ENCODE measurements around the gene BABAM1.

The BABAM1 gene

GRCh38 chr19:17304386-17305215, 37.4 kb downstream of the BABAM1 start:
- DNase-seq: no peak

GRCh38 chr19:17305216-17305516, 37.9 kb downstream of the BABAM1 start:
- DNase-seq: no peak

GRCh38 chr19:17305517-17306284, 38.5 kb downstream of the BABAM1 start, which contains the start of gene MRPL34:
Gene MRPL34, plus strand, starts transcription at chr19:17305872. Its CDS starts 21 bp downstream, at chr19:17305893.
- peak; percentile 98 for DNase-seq

DNA sequence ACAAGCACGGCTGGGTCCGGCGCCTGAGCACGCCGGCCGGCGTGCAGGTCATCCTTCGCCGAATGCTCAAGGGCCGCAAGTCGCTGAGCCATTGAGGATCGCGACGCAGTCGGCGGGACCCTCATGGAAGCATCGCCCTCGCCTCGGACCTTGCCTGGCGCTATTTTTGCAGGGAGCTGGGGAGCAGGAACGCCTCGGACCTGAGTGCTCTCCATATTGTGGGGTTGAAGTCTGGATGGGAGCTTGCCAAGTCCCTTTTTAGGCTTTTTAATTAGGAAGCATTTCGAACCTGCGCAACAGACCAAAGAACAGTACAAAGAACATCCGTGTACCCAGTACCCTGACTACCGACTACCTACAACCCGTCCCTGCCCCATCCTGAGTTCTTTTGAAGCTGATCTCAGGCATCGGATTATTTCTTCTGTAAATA, 39.1 kb downstream of the BABAM1 start:
- no peak for DNase-seq

DNA sequence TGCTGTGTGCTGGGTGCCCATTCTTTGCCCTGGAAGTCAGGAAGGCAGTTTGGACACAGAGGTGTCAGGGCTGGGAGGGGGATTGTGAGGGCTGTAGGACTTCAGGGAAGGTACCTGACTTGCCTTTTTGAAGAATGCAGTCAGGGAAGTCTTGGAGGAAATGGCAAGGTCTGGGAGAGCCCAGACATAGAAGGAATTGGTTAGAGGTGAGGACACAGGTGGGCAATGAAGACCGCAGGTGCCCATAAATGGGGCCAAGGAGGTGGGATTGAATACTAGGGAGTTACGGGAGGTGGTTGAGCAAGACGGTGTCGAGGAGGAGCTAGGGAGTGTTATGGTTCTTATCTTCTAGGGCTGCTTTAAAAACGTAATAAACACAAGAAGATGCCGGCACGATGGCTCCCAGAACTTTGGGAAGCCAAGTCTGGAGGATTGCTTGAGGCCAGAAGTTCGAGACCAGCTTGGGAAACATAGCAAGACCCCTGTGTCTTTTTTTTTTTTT, 40.7 kb downstream of the BABAM1 start:
- no peak for DNase-seq

GRCh38 chr19:17309198-17309964, 42.1 kb downstream of the BABAM1 start, which contains the start of gene DDA1:
Gene DDA1, plus strand, starts transcription at chr19:17309563. Its CDS starts 92 bp downstream, at chr19:17309655.
- peak; percentile 93 for DNase-seq

DNA sequence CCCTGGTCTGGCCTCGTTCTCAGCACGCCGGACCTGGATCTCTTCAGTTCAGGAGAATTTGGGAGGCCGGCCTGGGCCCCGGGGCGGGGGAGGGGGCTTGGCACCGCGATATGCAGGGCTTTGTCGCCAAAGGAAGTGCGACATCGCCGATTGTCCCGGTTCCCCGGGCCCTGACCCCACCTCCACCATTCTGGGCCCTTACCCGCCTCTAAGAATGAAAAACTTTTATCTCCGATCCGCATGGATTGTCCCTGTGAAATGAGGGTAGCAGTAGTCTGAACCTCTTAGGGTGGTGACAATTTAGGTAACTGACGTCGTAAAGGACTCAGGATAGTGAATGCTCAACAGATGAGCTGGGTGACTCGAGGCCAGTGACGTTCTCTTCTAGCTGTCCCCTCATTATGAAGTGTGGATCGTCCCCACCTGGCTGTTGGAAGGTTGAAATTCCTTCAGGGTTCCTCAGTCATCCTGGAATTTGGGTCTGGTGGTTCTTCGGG, 42.8 kb downstream of the BABAM1 start:
- DNase-seq: no peak

- DNase-seq: no peak
Measured at GRCh38 chr19:17311455-17312188, 44.4 kb downstream of the BABAM1 start.

GRCh38 chr19:17312189-17313113, 45.2 kb downstream of the BABAM1 start:
- DNase-seq: no peak

DNA sequence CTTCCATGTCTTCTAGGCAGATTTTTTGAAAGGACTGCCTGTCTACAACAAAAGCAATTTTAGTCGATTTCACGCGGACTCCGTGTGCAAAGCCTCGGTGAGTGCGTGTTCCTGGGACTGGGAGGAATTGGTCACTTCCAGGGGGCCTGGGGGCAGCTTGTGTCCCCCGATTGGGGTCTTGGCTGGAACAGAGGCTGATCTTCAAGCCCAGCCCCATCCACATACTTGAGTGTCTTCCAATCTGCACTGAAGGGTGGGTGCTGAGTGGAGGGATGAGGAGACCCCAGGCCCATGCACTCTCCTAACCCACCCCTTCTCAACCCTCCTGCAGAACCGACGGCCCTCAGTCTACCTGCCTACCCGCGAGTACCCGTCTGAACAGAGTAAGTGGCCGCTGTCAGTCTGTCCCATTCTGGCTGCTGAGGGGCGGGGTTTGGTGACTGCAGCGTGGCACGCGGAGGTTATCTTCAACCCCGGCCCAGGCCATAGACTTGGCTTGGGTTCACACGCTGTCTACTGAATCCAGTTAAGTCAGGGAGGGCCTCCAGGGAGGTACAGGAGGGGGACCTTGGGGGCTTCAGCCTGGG, 46.9 kb downstream of the BABAM1 start:
- DNase-seq: no peak

- no peak for DNase-seq
Measured at GRCh38 chr19:17318966-17319365, 51.7 kb downstream of the BABAM1 start.

DNA sequence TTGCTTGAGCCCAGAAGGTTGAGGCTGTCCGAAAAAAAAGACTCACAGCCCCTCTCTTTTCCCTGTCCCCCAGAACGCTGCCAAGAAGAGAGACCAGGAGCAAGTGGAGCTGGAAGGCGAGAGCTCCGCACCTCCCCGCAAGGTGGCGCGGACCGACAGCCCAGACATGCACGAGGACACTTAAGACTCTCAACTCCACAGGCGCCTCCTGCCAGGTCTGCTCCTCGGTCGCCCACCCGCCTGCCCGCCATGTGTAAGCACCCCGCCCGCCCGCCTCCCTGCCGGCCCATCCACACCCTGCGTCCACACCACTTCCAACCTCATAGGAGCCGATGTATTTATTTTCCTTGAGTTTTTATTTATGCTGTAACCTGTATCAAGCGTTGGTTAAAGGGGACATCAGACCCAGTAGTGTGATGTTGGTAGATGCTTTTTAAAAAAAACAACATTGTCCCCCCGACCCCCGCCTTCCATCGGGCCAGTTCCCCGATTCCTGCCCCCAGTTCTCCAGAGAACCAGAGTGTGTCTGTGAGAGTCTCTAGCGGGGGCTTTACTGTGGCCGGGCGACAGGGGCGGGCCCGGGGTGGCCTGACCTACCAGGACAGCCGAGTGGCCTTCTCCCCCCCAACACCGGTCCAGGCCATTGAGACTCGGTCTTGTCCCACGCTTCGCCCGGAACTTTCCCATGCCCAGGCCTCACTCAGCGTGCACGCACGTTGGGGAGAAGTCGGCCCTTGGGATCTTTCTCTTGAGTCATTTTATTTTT, 52.4 kb downstream of the BABAM1 start:
- DNase-seq: no peak

DNA sequence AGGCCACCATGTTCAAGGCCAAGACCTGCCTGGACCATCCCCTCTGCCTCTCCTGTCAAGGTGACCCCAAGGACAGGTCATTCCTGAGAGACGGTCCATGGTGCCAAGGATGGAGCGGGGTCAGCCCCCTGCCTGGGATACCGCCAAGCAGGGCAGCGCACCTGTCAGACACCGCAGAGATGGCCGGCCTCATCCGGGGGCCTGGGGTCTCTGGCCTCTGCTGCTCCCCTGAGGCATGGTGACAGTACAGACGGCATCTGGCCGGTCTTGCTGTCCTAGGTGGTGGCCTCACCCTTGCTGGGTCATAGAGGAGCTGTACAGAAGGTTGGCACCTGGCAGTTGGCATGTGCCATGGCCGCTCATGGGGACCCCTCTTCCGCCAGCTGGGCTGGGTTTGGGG, 53.2 kb downstream of the BABAM1 start:
- DNase-seq: no peak

DNA sequence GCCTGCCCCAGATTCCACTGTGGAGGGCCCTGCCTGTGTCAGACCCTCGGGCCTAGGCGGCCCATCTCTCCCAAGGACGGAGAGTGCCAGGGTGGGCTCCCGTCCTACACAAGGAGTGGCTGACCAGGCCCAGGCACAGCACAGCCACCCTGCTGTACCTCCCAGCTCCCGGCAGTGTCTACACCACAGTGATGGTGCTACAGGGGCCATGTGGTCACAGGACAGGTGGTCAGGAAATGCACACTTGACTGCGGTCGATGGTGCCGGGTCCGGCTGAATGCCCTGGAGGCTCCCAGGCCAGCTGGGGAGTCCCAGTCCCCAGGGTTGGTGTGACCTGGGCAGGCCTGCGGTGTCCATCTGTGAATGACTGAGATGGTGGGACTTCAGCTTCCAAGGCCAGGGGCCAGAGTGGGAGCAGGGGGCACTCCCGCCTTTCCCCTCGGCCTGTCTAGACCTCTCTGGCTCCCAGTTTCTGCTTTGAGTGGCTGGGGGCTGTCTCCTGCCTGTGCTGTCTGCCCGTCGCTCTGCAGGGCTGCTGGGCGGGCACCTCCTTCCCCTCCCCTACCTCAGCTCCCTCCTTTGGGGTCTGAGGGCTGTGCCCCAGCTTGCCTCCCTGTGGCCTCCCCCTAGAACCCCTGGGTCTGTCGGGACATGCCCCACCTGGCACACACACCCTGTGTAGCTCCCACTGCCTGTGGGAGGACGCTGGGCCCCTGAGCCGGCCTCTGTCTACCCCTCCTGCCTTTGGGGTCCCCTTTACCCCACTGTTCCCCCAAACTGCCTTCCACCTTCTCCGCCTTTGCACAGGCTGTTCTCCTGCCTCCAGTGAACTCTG, 54.6 kb downstream of the BABAM1 start:
- no peak for DNase-seq

GRCh38 chr19:17322854-17323253, 55.6 kb downstream of the BABAM1 start:
- no peak for DNase-seq

GRCh38 chr19:17323300-17323963, 56.2 kb downstream of the BABAM1 start:
- no peak for DNase-seq

DNA sequence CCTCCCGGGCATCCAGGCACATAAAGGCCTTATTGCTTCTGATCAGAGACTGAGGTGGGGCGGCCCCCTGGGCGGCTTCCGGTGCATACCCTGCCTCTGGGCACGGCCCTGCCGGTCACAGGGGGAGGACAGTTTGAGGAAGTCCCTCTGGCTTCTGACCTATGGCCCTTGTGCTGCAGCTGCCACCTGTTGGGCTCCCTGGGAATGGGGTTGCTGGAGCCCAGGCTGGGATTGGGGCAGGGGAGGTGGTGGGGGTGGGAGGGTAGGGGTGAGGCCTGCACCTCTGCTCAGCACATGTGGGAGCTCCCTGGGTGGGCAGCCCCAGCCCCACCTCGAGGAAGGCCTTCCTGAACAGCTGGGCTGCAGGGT, 56.7 kb downstream of the BABAM1 start:
- no peak for DNase-seq

DNA sequence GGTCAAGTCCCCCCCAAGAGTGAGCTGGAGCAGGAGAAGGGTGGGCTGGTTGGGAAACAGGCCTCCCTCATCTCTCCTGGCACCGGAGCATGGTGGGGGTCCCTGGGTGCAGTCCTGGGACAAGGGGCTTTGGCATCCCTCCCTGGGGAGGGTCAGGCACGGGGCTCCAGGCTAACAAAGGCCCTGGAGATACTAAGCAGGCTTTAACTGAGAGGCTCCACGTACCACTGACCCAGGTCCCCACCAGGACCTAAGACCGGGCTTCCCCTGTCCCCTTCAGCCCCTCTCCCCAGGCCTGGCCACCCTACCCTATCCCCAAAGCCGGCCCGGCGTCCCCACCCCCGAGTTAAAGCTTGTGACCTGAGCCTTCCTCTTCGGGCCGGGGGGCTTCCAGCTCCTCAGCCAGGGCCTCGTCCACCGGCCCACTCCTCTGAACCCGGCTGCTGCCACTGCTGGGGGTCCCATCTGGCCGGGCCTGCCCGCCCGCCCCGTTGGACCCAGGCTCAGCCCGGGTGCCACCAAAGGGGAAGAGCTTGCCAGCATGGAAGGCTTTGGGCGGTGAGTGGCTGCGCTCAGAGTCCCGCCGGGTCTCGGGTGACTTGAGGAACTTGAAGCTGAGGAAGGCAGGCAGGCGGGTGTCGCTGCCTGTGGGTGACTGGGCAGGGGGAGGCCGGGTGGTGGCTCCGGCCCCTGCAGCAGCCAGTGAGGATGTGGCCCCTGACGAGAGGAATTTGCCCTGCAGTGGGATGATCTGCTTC, 57.3 kb downstream of the BABAM1 start:
- no peak for DNase-seq

Data from NCI-H1417 treated with DMSO at 0.1 percent for 48 hours (cell line).